Measurements from ENCODE around the gene CYB5RL.

DNA sequence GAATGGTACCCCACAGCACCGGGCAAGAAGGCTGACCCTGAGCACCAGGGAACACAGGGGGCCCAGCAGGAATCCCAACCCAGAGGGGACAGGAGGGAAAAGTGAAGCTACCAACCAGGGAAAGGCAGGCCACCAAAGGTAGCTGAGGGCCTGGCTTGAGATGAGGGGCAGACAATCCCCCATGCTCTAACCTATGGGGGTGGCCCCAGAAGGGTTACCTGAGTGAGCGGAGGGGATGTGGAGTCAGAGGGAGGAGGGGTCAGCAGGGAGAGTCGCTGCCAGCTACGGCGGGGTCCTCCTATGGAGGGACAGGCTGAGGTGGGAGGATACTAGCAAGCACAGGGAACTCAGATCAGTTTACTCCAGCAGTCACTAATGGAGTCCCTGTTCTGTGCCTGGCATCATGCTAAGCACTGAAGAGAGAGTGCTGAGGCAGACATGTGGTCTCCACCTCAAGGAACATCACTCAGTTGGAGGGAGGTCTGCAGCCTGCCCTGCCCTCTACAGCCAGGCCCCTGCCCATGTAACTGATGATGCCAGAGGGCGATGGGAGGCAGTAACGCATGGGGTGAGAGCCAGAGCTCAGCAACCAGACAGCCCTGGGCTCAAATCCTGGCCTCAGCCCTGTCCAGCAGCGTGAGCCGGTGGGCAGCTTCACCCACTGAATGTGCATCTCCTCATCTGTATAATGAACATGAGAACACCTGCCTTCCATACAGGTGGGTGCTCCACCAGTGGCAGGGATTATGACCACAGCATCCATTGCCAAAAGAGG, 21.3 kb downstream of the CYB5RL start:
- TF ChIP-seq, protein P1, sequence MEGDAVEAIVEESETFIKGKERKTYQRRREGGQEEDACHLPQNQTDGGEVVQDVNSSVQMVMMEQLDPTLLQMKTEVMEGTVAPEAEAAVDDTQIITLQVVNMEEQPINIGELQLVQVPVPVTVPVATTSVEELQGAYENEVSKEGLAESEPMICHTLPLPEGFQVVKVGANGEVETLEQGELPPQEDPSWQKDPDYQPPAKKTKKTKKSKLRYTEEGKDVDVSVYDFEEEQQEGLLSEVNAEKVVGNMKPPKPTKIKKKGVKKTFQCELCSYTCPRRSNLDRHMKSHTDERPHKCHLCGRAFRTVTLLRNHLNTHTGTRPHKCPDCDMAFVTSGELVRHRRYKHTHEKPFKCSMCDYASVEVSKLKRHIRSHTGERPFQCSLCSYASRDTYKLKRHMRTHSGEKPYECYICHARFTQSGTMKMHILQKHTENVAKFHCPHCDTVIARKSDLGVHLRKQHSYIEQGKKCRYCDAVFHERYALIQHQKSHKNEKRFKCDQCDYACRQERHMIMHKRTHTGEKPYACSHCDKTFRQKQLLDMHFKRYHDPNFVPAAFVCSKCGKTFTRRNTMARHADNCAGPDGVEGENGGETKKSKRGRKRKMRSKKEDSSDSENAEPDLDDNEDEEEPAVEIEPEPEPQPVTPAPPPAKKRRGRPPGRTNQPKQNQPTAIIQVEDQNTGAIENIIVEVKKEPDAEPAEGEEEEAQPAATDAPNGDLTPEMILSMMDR (IDR thresholded peaks at IDR 0.05; ENCODE audit: extremely low read depth in 1 of 2, insufficient read depth in 1 of 2, low read depth in 1 of 2, low read length in 2 of 2), result no peak
- no peak for TF ChIP-seq POLR2A (IDR thresholded peaks at IDR 0.05; ENCODE audit: low read depth, low read length)
- TF ChIP-seq, protein P2, sequence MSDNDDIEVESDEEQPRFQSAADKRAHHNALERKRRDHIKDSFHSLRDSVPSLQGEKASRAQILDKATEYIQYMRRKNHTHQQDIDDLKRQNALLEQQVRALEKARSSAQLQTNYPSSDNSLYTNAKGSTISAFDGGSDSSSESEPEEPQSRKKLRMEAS (IDR thresholded peaks at IDR 0.05; ENCODE audit: insufficient read depth, insufficient read length), result no peak
- no peak for TF ChIP-seq GATA2 (IDR thresholded peaks at IDR 0.05; ENCODE audit: insufficient read depth, insufficient read length, low read depth, low read length)
- TF ChIP-seq POLR2AphosphoS5 (IDR thresholded peaks at IDR 0.05; ENCODE audit: insufficient read depth, low read depth, low read length), result no peak
- TF ChIP-seq EZH2 (IDR thresholded peaks at IDR 0.05; ENCODE audit: borderline replicate concordance, low read depth, low read length, severe bottlenecking), result no peak
- no peak for TF ChIP-seq JUN (IDR thresholded peaks at IDR 0.05; ENCODE audit: borderline replicate concordance, insufficient read depth, insufficient read length, low read depth)
- no peak for TF ChIP-seq FOS (IDR thresholded peaks at IDR 0.05; ENCODE audit: borderline replicate concordance, insufficient read depth, low read length)
- no peak for TF ChIP-seq MYC (IDR thresholded peaks at IDR 0.05; ENCODE audit: low read depth, low read length)

Data from endothelial cell of umbilical vein (primary cell).